HG02840 (cell line): ENCODE results near the gene TSEN54.

ENCODE experiments used
- ATAC-seq: cut with Tn5 transposase; IDR thresholded peaks from one replicate; pipeline ENCODE4 v1.9.1; 2021; ENCODE audit warnings: mild to moderate bottlenecking, moderate library complexity, moderate number of reproducible peaks; ENCODE audit not compliant: unreplicated experiment, low FRiP score

TSEN54 gene

GRCh38 chr17:75558666-75559530 lies 42.6 kb downstream of the TSEN54 start:
- ATAC-seq: no peak

- no peak for ATAC-seq
Measured at GRCh38 chr17:75559958-75560533, 43.7 kb downstream of the TSEN54 start.

- ATAC-seq: no peak
Measured at GRCh38 chr17:75561927-75562603, 45.7 kb downstream of the TSEN54 start.

- no peak for ATAC-seq
Measured at GRCh38 chr17:75563063-75563758, 46.9 kb downstream of the TSEN54 start.

- ATAC-seq: no peak
Measured at GRCh38 chr17:75564195-75564594, 47.9 kb downstream of the TSEN54 start.

- ATAC-seq: no peak
Measured at GRCh38 chr17:75565066-75565465, 48.7 kb downstream of the TSEN54 start.

- ATAC-seq: no peak
Measured at GRCh38 chr17:75565618-75566017, 49.3 kb downstream of the TSEN54 start.

- no peak for ATAC-seq
Measured at GRCh38 chr17:75566416-75566815, 50.1 kb downstream of the TSEN54 start.

GRCh38 chr17:75566834-75567233 lies 50.5 kb downstream of the TSEN54 start:
- ATAC-seq: no peak

GRCh38 chr17:75568412-75569255 lies 52.3 kb downstream of the TSEN54 start:
- no peak for ATAC-seq

- no peak for ATAC-seq
Measured at GRCh38 chr17:75570034-75570676, 53.8 kb downstream of the TSEN54 start.

- ATAC-seq: no peak
Measured at GRCh38 chr17:75570772-75571171, 54.4 kb downstream of the TSEN54 start.

GRCh38 chr17:75571197-75571884 lies 55.0 kb downstream of the TSEN54 start:
- no peak for ATAC-seq

- no peak for ATAC-seq
Measured at GRCh38 chr17:75571885-75572215, 55.5 kb downstream of the TSEN54 start.

- no peak for ATAC-seq
Measured at GRCh38 chr17:75572713-75573539, 56.6 kb downstream of the TSEN54 start.

- ATAC-seq: no peak
Measured at GRCh38 chr17:75573540-75573957, 57.2 kb downstream of the TSEN54 start.

GRCh38 chr17:75573994-75574393 lies 57.7 kb downstream of the TSEN54 start:
- ATAC-seq: no peak
